ENCODE measurements around the gene BTBD9. TPM values are rescaled to one million over a fixed set of nuclear protein-coding genes. Genes with fewer than 3 reads are reported as not detected.

Gene BTBD9
- total RNA-seq, 4 donors from 2014 or later: 10.6 to 16.6 (median 15.1) TPM

GRCh38 chr6:38387461-38387860 lies 252.3 kb downstream of the BTBD9 start:
- TF ChIP-seq POLR2A (IDR thresholded peaks at IDR 0.05): no peak
- TF ChIP-seq, protein P1, sequence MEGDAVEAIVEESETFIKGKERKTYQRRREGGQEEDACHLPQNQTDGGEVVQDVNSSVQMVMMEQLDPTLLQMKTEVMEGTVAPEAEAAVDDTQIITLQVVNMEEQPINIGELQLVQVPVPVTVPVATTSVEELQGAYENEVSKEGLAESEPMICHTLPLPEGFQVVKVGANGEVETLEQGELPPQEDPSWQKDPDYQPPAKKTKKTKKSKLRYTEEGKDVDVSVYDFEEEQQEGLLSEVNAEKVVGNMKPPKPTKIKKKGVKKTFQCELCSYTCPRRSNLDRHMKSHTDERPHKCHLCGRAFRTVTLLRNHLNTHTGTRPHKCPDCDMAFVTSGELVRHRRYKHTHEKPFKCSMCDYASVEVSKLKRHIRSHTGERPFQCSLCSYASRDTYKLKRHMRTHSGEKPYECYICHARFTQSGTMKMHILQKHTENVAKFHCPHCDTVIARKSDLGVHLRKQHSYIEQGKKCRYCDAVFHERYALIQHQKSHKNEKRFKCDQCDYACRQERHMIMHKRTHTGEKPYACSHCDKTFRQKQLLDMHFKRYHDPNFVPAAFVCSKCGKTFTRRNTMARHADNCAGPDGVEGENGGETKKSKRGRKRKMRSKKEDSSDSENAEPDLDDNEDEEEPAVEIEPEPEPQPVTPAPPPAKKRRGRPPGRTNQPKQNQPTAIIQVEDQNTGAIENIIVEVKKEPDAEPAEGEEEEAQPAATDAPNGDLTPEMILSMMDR (IDR thresholded peaks at IDR 0.05): no peak
- no peak overlapping the region for H3K4me3 ChIP-seq (ENCODE audit: low read depth, poor library complexity, severe bottlenecking)
- DNase-seq (ENCODE audit: low spot score in 2 of 2): no peak
- 95 to 98% methylated on average over 2 of the region's 2 CpGs for WGBS, 2 donors
- intact Hi-C loops (cut with DNase I; ENCODE audit: low total_unique reads): no loop called here

- WGBS, 2 donors: 91 to 92% methylated on average over 7 of the region's 7 CpGs
- TF ChIP-seq, protein P1 (IDR thresholded peaks at IDR 0.05): no peak
- TF ChIP-seq POLR2A (IDR thresholded peaks at IDR 0.05): no peak
- H3K4me3 ChIP-seq (ENCODE audit: low read depth, poor library complexity, severe bottlenecking): no peak overlapping the region
- DNase-seq (ENCODE audit: low spot score in 2 of 2): no peak
- intact Hi-C loops (cut with DNase I; ENCODE audit: low total_unique reads): no loop called here
These were observed 260.9 kb downstream of the BTBD9 start for GRCh38 chr6:38378801-38379200.

- no peak for TF ChIP-seq POLR2A (IDR thresholded peaks at IDR 0.05)
- TF ChIP-seq, protein P1 (IDR thresholded peaks at IDR 0.05): no peak
- no peak overlapping the region for H3K4me3 ChIP-seq (ENCODE audit: low read depth, poor library complexity, severe bottlenecking)
- DNase-seq (ENCODE audit: low spot score in 2 of 2): no peak
- intact Hi-C loops (cut with DNase I; ENCODE audit: low total_unique reads): no loop called here
- WGBS, 2 donors: 81 to 93% methylated on average over 2 of the region's 2 CpGs
These were observed 263.8 kb downstream of the BTBD9 start for GRCh38 chr6:38375937-38376336.

DNA sequence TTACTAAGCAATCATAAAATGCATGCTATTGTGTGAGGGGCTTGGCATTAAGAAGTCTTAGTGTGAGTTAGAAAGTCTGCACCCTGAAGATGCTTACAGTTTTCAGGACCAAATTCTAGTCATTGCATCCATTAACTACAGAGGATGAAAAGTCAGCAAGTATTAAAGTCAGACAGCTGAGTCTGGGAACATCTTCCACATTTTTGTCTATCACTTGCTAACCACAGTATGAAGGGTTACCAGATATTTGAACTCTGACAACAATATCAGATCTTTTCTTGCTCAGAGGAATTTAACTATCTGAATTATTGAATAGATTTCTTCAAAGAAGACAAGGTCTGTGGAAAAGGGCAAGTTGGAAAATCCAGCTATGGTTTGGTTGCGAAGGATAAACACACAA lies 264.4 kb downstream of the BTBD9 start:
- DNase-seq (ENCODE audit: low spot score in 2 of 2): no peak
- no peak overlapping the region for H3K4me3 ChIP-seq (ENCODE audit: low read depth, poor library complexity, severe bottlenecking)
- WGBS, 2 donors: 98% methylated on average over 1 of the region's 1 CpG
- TF ChIP-seq, protein P1 (IDR thresholded peaks at IDR 0.05): no peak
- no peak for TF ChIP-seq POLR2A (IDR thresholded peaks at IDR 0.05)
- intact Hi-C loops (cut with DNase I; ENCODE audit: low total_unique reads): no loop called here

DNA sequence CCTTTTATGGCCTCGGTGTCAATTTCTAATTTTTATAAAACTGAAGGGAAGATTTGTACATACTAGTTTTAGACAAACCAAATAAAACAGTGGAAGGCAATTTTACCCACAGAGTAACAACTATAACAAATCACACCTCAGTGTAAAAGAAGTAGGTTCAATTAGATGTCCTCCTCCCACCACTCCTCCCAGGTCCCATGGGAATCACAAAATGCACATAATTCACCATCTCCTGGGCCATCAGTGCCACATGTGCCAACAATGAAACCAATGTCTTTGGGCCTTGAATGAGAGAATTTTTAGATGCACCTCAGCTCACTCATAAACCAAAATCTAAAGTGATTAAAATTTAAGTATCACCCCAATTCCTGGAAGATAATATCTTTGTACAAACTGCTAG lies 267.8 kb downstream of the BTBD9 start:
- 90 to 96% methylated on average over 1 of the region's 1 CpG for WGBS, 2 donors

More for the DNA sequence above, 267.8 kb downstream of the BTBD9 start:
- no peak overlapping the region for H3K4me3 ChIP-seq (ENCODE audit: low read depth, poor library complexity, severe bottlenecking)
- intact Hi-C loops (cut with DNase I; ENCODE audit: low total_unique reads): no loop called here
- DNase-seq (ENCODE audit: low spot score in 2 of 2): no peak
- TF ChIP-seq POLR2A (IDR thresholded peaks at IDR 0.05): no peak
- TF ChIP-seq, protein P1 (IDR thresholded peaks at IDR 0.05): no peak

Data from lower leg skin (tissue), 4 donors.